Natural killer cell (primary cell): ENCODE results near the gene SPRED1. TPM values are rescaled to one million over a fixed set of nuclear protein-coding genes. Genes with fewer than 3 reads are reported as not detected.

Source experiments
- ATAC-seq, 3 donors: fragments of 150-1000 bp in 2 of 3; fragments of 200-7000 bp in 1 of 3; cut with Tn5 transposase; 1 replicate in 1 of 3; 2 replicates in 2 of 3; pipeline ENCODE4 v1.10.0; 2021; ENCODE audit warnings: mild to moderate bottlenecking in 2 of 3, moderate library complexity in 2 of 3
- DNase-seq, 2 donors: peaks; one replicate each; pipeline versions ENCODE4 v3.0.0 to v3.0.0-alpha.2; 2013 to 2021; ENCODE audit warnings: mixed read lengths in 1 of 2
- H3K27ac ChIP-seq: one replicate; pipeline ENCODE4 v1.5.1; 2013; ENCODE audit warnings: mild to moderate bottlenecking, low read length
- H3K27me3 ChIP-seq: one replicate; pipeline ENCODE4 v1.6.1; 2013; ENCODE audit warnings: low read length; ENCODE audit not compliant: control insufficient read depth, insufficient read depth
- H3K36me3 ChIP-seq: one replicate; pipeline ENCODE4 v1.6.1; 2013; ENCODE audit warnings: low read length; ENCODE audit not compliant: control insufficient read depth, insufficient read depth
- H3K4me1 ChIP-seq: one replicate; pipeline ENCODE4 v1.6.1; 2013; ENCODE audit warnings: low read length; ENCODE audit not compliant: control insufficient read depth, insufficient read depth
- H3K4me3 ChIP-seq: one replicate; pipeline ENCODE4 v1.5.1; 2013; ENCODE audit warnings: low read length
- H3K9me3 ChIP-seq: one replicate; pipeline ENCODE4 v1.6.1; 2013; ENCODE audit warnings: low read length; ENCODE audit not compliant: control insufficient read depth, insufficient read depth
- H3K27ac Mint-ChIP-seq, 2 donors: one replicate each; pipeline ENCODE4 v1.8.0; 2022; ENCODE audit warnings: mild to moderate bottlenecking in 2 of 2, mixed read lengths in 2 of 2, moderate library complexity in 1 of 2
- H3K27me3 Mint-ChIP-seq, 2 donors: one replicate each; pipeline ENCODE4 v1.8.0; 2022; ENCODE audit warnings: low read depth in 2 of 2, mixed read lengths in 2 of 2
- H3K36me3 Mint-ChIP-seq: one replicate; pipeline ENCODE4 v1.8.0; 2022; ENCODE audit warnings: mixed read lengths
- H3K4me1 Mint-ChIP-seq, 2 donors: one replicate each; pipeline ENCODE4 v1.8.0; 2022; ENCODE audit warnings: mixed read lengths in 2 of 2
- H3K4me3 Mint-ChIP-seq: one replicate; pipeline ENCODE4 v1.8.0; 2022; ENCODE audit warnings: mild to moderate bottlenecking, moderate library complexity, mixed read lengths
- H3K9me3 Mint-ChIP-seq, 2 donors: one replicate each; pipeline ENCODE4 v1.8.0; 2022; ENCODE audit warnings: mixed read lengths in 2 of 2
- CTCF ChIP-seq: fragments of 200-600 bp; IDR thresholded peaks from one replicate; pipeline ENCODE4 v1.8.0; 2022; ENCODE audit warnings: antibody characterized with exemption
- WGBS: methylation state at CpG from one replicate; pipeline ENCODE4 v1.1.7; 2013; ENCODE audit warnings: missing lambda C conversion rate; ENCODE audit not compliant: insufficient coverage; 5-methylcytosine and 5-hydroxymethylcytosine counted together
- intact Hi-C: fragments of 100-400 bp; cut with micrococcal nuclease; formaldehyde crosslinking; loops from one replicate; pipeline ENCODE4 v1.14.2; 2022
- total RNA-seq, 4 donors: library from RNA; stranded (reverse); fragments of 120-200 nt in 1 of 4; gene quantifications; one replicate each; pipeline versions ENCODE4 v1.2.3 to v1.2.4, GENCODE V29; 2013 to 2022

Gene SPRED1
- total RNA-seq, 3 donors from 2014 or later (not counting 1 experiment from before 2014, with no cell fraction given) = 1.1 to 2.0 (median 1.5) TPM

- TF ChIP-seq CTCF = no peak
- Mint-ChIP-seq H3K36me3 (no peaks in the 10 kb centered on the region), H3K27me3 (peaks cover 8 to 50% of the 10 kb centered on the region in 2 donors), H3K9me3 (no peaks in the 10 kb centered on the region), H3K27ac (no peak overlapping the region), H3K4me3 (no peak overlapping the region), H3K4me1 (no peaks in the 10 kb centered on the region)
- Histone ChIP-seq H3K27me3 (no peaks in the 10 kb centered on the region), H3K27ac (no peak overlapping the region), H3K4me3 (no peak overlapping the region), H3K4me1 (no peaks in the 10 kb centered on the region), H3K9me3 (no peaks in the 10 kb centered on the region), H3K36me3 (no peaks in the 10 kb centered on the region)
- ATAC-seq (no peak), DNase-seq (no peak)
- intact Hi-C loops = no loop called here
- 60% methylated on average over 1 of the region's 1 CpG for WGBS
Observed at GRCh38 chr15:38208206-38208605, 44.4 kb upstream of the SPRED1 start.

- peaks cover 6 to 50% of the 10 kb centered on the region in 2 donors for H3K27me3 Mint-ChIP-seq
- H3K36me3 Mint-ChIP-seq = no peaks in the 10 kb centered on the region
- no peak for ATAC-seq
- Histone ChIP-seq H3K27ac (no peak overlapping the region), H3K4me1 (no peaks in the 10 kb centered on the region), H3K36me3 (no peaks in the 10 kb centered on the region), H3K27me3 (no peaks in the 10 kb centered on the region), H3K4me3 (no peak overlapping the region), H3K9me3 (no peaks in the 10 kb centered on the region)
- DNase-seq = no peak
- H3K4me3 Mint-ChIP-seq = no peak overlapping the region
- no peak overlapping the region for H3K27ac Mint-ChIP-seq
- intact Hi-C loops = no loop called here
- H3K4me1 Mint-ChIP-seq = no peaks in the 10 kb centered on the region
- no CpG with 5 or more reads among the region's 2 CpGs for WGBS
- no peak for TF ChIP-seq CTCF
- H3K9me3 Mint-ChIP-seq = no peaks in the 10 kb centered on the region
Observed at GRCh38 chr15:38208779-38209178, 43.9 kb upstream of the SPRED1 start.

GRCh38 chr15:38211249-38211648 is 41.4 kb upstream of the SPRED1 start:
- Mint-ChIP-seq H3K27ac (no peak overlapping the region), H3K36me3 (no peaks in the 10 kb centered on the region), H3K4me3 (no peak overlapping the region), H3K9me3 (no peaks in the 10 kb centered on the region), H3K4me1 (no peaks in the 10 kb centered on the region), H3K27me3 (peaks cover 3 to 40% of the 10 kb centered on the region in 2 donors)
- H3K9me3 ChIP-seq = no peaks in the 10 kb centered on the region
- no peaks in the 10 kb centered on the region for H3K36me3 ChIP-seq
- ATAC-seq (no peak), DNase-seq (no peak)
- H3K4me3 ChIP-seq = no peak overlapping the region
- TF ChIP-seq CTCF = no peak
- H3K4me1 ChIP-seq = no peaks in the 10 kb centered on the region
- no peak overlapping the region for H3K27ac ChIP-seq
- H3K27me3 ChIP-seq = no peaks in the 10 kb centered on the region
- intact Hi-C loops = no loop called here

- intact Hi-C loops = no loop called here
- H3K36me3 ChIP-seq = no peaks in the 10 kb centered on the region
- H3K4me1 ChIP-seq = no peaks in the 10 kb centered on the region
- Mint-ChIP-seq H3K9me3 (no peaks in the 10 kb centered on the region), H3K4me1 (no peaks in the 10 kb centered on the region), H3K27ac (no peak overlapping the region), H3K4me3 (no peak overlapping the region), H3K27me3 (peaks cover 5 to 39% of the 10 kb centered on the region in 2 donors), H3K36me3 (no peaks in the 10 kb centered on the region)
- 91% methylated on average over 3 of the region's 4 CpGs for WGBS
- DNase-seq (no peak), ATAC-seq (no peak)
- H3K27ac ChIP-seq = no peak overlapping the region
- H3K4me3 ChIP-seq = no peak overlapping the region
- H3K9me3 ChIP-seq = no peaks in the 10 kb centered on the region
- no peak for TF ChIP-seq CTCF
- no peaks in the 10 kb centered on the region for H3K27me3 ChIP-seq
Observed at GRCh38 chr15:38211811-38212210, 40.8 kb upstream of the SPRED1 start.
